Upper lobe of left lung (tissue), 6 donors: ENCODE results near the gene EMC1. TPM values are rescaled to one million over a fixed set of nuclear protein-coding genes. Genes with fewer than 3 reads are reported as not detected.

ENCODE experiments used
- ATAC-seq, 2 donors: fragments of 200-7000 bp; cut with Tn5 transposase; one replicate each; pipeline ENCODE4 v1.9.1; 2022; ENCODE audit warnings: mild to moderate bottlenecking in 2 of 2, moderate library complexity in 2 of 2; ENCODE audit not compliant: low FRiP score in 2 of 2
- DNase-seq, 2 donors: peaks; one replicate each; pipeline ENCODE4 v3.0.0-alpha.2; 2019 to 2020
- H3K27ac ChIP-seq, 4 donors: fragments of 200-600 bp; sonication (generic); one replicate each; pipeline ENCODE4 v1.5.1; 2016 to 2019
- H3K27me3 ChIP-seq, 4 donors: fragments of 200-600 bp; sonication (generic); one replicate each; pipeline ENCODE4 v1.5.1; 2017 to 2019
- H3K36me3 ChIP-seq, 4 donors: fragments of 200-600 bp; sonication (generic); one replicate each; pipeline ENCODE4 v1.5.1; 2016 to 2019
- H3K4me1 ChIP-seq, 4 donors: fragments of 200-600 bp; sonication (generic); one replicate each; pipeline ENCODE4 v1.5.1; 2018 to 2019
- H3K4me3 ChIP-seq, 4 donors: fragments of 200-600 bp; sonication (generic); one replicate each; pipeline ENCODE4 v1.5.1; 2017 to 2019; ENCODE audit warnings: mild to moderate bottlenecking in 2 of 4, moderate library complexity in 1 of 4
- H3K9me3 ChIP-seq, 4 donors: fragments of 200-600 bp; sonication (generic); one replicate each; pipeline ENCODE4 v1.5.1; 2018 to 2019
- EP300 ChIP-seq, 4 donors: sonication (generic); formaldehyde crosslinking; IDR thresholded peaks; one replicate each; pipeline ENCODE4 v1.5.1; 2017; ENCODE audit warnings: antibody characterized with exemption in 4 of 4, control low read depth in 2 of 4
- POLR2A ChIP-seq, 4 donors: fragments of 450-650 bp; IDR thresholded peaks; one replicate each; pipeline ENCODE4 v1.5.1; 2016 to 2017; ENCODE audit warnings: antibody characterized with exemption in 4 of 4, mild to moderate bottlenecking in 2 of 4
- POLR2AphosphoS5 ChIP-seq, 2 donors: sonication (generic); formaldehyde crosslinking; IDR thresholded peaks; one replicate each; pipeline ENCODE4 v1.5.1; 2017; ENCODE audit warnings: antibody characterized with exemption in 2 of 2
- WGBS, 2 donors: methylation state at CpG; one replicate each; pipeline ENCODE4 v1.1.5; 2017 to 2018; 5-methylcytosine and 5-hydroxymethylcytosine counted together
- total RNA-seq, 6 donors: library from RNA; depleted of rRNA in 4 of 6; stranded (reverse); fragments of >200 nt in 4 of 6; gene quantifications; one replicate each; pipeline versions ENCODE4 v1.1.0 to v1.2.1, GENCODE V29; 2016 to 2021
- TF ChIP-seq, protein P1 (sequence below), 6 experiments: fragments of 450-650 bp in 4 of 6; fragments of 200-600 bp in 2 of 6; sonication (generic) in 2 of 6; IDR thresholded peaks; one replicate each; pipeline ENCODE4 v1.5.1; 2016 to 2019; ENCODE audit warnings: antibody characterized with exemption in 6 of 6
- donor health status: DM: no; HTN: no; CAD: no; lungs with moderate emphysema.
- donor health status: DM: no; HTN: yes; CAD: no; lungs with severe emphysema.

The EMC1 gene
- total RNA-seq, 6 donors from 2014 or later, result 31.7 to 65.0 (median 41.9) TPM

GRCh38 chr1:19203440-19203839 lies 47.9 kb downstream of the EMC1 start:
- Histone ChIP-seq H3K36me3 (peaks cover 3 to 33% (median 14%) of the 10 kb centered on the region in 4 donors), H3K27me3 (no peaks in the 10 kb centered on the region), H3K9me3 (no peaks in the 10 kb centered on the region), H3K27ac (no peak overlapping the region), H3K4me1 (peaks cover 11 to 49% (median 29%) of the 10 kb centered on the region in 4 donors), H3K4me3 (no peak overlapping the region)
- ATAC-seq, result peak in 1 of 2 donors; percentile 65
- WGBS, 2 donors, result 67 to 70% methylated on average over 2 of the region's 2 CpGs
- peak in 1 of 2 donors; percentile 51 for DNase-seq
- TF ChIP-seq EP300 (IDR thresholded peaks at IDR 0.05) (no peak), POLR2AphosphoS5 (IDR thresholded peaks at IDR 0.05) (no peak), POLR2A (IDR thresholded peaks at IDR 0.05) (no peak)
- TF ChIP-seq, protein P1, sequence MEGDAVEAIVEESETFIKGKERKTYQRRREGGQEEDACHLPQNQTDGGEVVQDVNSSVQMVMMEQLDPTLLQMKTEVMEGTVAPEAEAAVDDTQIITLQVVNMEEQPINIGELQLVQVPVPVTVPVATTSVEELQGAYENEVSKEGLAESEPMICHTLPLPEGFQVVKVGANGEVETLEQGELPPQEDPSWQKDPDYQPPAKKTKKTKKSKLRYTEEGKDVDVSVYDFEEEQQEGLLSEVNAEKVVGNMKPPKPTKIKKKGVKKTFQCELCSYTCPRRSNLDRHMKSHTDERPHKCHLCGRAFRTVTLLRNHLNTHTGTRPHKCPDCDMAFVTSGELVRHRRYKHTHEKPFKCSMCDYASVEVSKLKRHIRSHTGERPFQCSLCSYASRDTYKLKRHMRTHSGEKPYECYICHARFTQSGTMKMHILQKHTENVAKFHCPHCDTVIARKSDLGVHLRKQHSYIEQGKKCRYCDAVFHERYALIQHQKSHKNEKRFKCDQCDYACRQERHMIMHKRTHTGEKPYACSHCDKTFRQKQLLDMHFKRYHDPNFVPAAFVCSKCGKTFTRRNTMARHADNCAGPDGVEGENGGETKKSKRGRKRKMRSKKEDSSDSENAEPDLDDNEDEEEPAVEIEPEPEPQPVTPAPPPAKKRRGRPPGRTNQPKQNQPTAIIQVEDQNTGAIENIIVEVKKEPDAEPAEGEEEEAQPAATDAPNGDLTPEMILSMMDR (IDR thresholded peaks at IDR 0.05), result no peak

DNA sequence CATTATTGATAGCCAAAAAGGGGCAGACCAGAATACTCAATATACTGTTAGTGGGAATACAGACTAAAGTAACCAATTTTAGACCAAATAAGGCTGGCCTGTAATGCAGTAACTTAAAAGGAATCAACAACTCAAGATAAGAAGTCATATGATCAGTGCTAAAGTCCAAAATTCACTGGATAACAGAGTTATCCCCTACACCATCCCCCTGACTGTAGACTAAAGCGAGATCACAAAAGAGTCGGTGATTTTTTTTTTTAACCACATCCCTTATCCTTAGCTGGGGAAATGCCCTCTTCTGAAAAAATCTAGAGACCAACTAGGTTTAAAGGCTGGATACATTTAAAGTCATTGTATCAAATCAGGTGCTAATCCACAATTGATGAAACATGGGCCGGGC lies 48.9 kb downstream of the EMC1 start:
- no peak for DNase-seq
- 89 to 91% methylated on average over 3 of the region's 3 CpGs for WGBS, 2 donors
- Histone ChIP-seq H3K27me3 (no peaks in the 10 kb centered on the region), H3K36me3 (peaks cover 13 to 44% (median 24%) of the 10 kb centered on the region in 4 donors), H3K4me1 (peaks cover 5 to 40% (median 21%) of the 10 kb centered on the region in 4 donors), H3K4me3 (no peak overlapping the region), H3K9me3 (no peaks in the 10 kb centered on the region), H3K27ac (no peak overlapping the region)
- ATAC-seq, result no peak
- TF ChIP-seq, protein P1 (IDR thresholded peaks at IDR 0.05), result no peak
- no peak for TF ChIP-seq POLR2A (IDR thresholded peaks at IDR 0.05)
- no peak for TF ChIP-seq EP300 (IDR thresholded peaks at IDR 0.05)

DNA sequence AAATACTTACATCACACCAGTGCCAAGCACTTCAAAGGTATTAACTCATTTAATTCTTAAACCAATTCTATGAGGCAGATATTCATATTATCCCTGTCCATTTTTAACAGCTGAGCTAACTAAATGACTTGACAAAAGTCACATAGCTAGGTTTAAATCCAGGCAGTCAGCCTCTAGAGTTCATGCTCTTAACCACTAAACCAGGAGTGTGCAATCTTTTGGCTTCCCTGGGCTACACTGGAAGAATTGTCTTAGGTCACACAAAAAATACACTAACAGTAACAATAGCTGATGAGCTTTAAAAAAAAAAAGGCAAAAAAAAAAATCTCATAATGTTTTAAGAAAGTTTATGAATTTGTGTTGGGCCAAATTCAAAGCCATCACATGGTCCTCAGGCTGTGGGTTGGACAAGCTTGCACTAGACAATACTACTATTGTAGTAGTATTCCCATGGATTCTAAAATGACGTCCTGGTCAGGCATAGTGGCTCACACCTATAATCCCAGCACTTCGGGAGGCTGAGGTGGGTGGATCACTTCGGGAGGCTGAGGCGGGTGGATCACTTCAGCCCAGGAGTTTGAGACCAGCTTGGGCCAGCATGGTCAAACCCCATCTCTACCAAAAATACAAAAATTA lies 51.2 kb downstream of the EMC1 start:
- Histone ChIP-seq H3K27me3 (no peaks in the 10 kb centered on the region), H3K4me3 (no peak overlapping the region), H3K4me1 (peaks cover 0 to 22% (median 14%) of the 10 kb centered on the region in 4 donors), H3K36me3 (peaks cover 26 to 67% (median 40%) of the 10 kb centered on the region in 4 donors), H3K27ac (no peak overlapping the region), H3K9me3 (no peaks in the 10 kb centered on the region)
- no peak for DNase-seq
- TF ChIP-seq, protein P1 (IDR thresholded peaks at IDR 0.05), result no peak
- TF ChIP-seq POLR2AphosphoS5 (IDR thresholded peaks at IDR 0.05), result no peak
- no peak for TF ChIP-seq EP300 (IDR thresholded peaks at IDR 0.05)
- no peak for TF ChIP-seq POLR2A (IDR thresholded peaks at IDR 0.05)
- ATAC-seq, result no peak
- 83 to 92% methylated on average over 4 of the region's 4 CpGs for WGBS, 2 donors

- no peak overlapping the region for H3K4me3 ChIP-seq
- H3K4me1 ChIP-seq, result peaks cover 0 to 16% (median 11%) of the 10 kb centered on the region in 4 donors
- H3K9me3 ChIP-seq, result no peaks in the 10 kb centered on the region
- DNase-seq (no peak), ATAC-seq (no peak)
- WGBS, 2 donors, result 81 to 90% methylated on average over 4 of the region's 4 CpGs
- TF ChIP-seq, protein P1 (IDR thresholded peaks at IDR 0.05), result no peak
- H3K36me3 ChIP-seq, result peaks cover 26 to 73% (median 45%) of the 10 kb centered on the region in 4 donors
- H3K27me3 ChIP-seq, result no peaks in the 10 kb centered on the region
- H3K27ac ChIP-seq, result no peak overlapping the region
Observed at GRCh38 chr1:19199329-19199968, 51.9 kb downstream of the EMC1 start.
